ENCODE data around the gene NF1. TPM values are rescaled to one million over a fixed set of nuclear protein-coding genes. Genes with fewer than 3 reads are reported as not detected.

The NF1 gene
- polyA plus RNA-seq, 1 of the 3 experiments (the other 2 are of a cell fraction) = 19.6 TPM

DNA sequence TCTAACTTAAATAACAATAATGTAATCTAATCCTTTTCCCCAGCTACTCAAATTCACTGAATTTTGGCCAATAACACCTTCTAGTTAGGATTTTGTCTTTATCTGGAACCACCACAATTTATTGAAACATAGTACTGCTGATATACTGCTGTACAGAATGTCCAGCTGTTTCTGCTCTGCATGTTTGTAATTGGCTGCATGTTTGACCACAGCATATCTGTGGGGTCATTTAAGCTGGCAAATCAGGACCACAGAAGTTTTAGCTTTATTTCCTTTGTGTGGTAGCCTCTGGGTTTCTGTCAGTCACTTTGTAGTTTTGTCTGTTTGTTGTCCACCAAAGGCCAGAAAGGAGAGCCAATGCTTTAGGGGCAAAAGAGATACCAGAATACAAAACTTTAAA, 274.5 kb downstream of the NF1 start:
- DNase-seq = no peak
- POLR2A ChIA-PET = no interaction called here
- CTCF ChIA-PET = interaction anchor here (0.9 to 3.5 kb wide), 4 partner anchors 11 to 149 kb away, joined by 3 to 11 read pairs (median 4); no protein-coding TSS in a partner anchor

DNA sequence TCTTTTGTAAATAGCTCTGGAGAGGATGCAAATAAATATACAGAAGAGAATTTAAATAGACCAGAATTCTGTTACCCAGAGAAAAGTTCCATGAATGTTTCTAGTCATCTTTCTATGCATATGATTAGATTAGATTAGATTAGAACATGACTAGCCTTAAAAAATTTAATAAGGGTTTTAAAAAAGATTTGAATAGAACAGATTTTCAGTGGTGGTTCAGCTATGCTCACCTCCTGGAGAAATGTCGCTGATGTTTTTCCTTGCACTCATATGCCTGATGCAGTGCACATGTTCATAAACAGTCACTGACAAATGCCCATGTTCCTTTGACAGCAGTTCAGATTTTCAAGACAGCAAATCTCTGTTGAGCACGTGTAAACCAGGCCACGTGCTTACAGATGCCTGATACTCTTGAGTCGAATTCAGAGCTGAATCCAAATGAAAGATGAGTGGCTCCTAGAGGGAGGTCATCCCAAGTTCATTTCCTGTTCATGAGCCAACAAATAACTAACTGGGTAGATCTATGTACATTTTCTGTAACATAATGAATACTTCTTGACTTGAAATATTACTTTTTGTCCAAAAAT, 276.8 kb downstream of the NF1 start:
- H3K36me3 ChIP-seq (replicated peaks in 1 of 2; ENCODE audit: control insufficient read depth in 1 of 2, insufficient read depth in 2 of 2, low read length in 1 of 2) = peaks cover 44 to 47% of the 10 kb centered on the region in 2 experiments
- no peak overlapping the region for H3K9ac ChIP-seq
- TF ChIP-seq, protein P1, sequence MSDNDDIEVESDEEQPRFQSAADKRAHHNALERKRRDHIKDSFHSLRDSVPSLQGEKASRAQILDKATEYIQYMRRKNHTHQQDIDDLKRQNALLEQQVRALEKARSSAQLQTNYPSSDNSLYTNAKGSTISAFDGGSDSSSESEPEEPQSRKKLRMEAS (IDR thresholded peaks at IDR 0.05; ENCODE audit: low read depth) = peak; percentile 99
- TF ChIP-seq CHD2 (IDR thresholded peaks at IDR 0.05; ENCODE audit: low read length, partially characterized antibody) (no peak), SIN3A (IDR thresholded peaks at IDR 0.05; ENCODE audit: borderline replicate concordance, low read depth, low read length) (peak; percentile 99), RAD21 (IDR thresholded peaks at IDR 0.05; ENCODE audit: low read length) (no peak), GABPA (IDR thresholded peaks at IDR 0.05; ENCODE audit: low read depth) (no peak), YY1 (IDR thresholded peaks at IDR 0.05; ENCODE audit: low read depth) (no peak), NFIC (IDR thresholded peaks at IDR 0.05; ENCODE audit: borderline replicate concordance) (peak; percentile 21; the same call in 1 of the 2 replicates), SMC3 (IDR thresholded peaks at IDR 0.05; ENCODE audit: low read depth, low read length) (no peak), FOXJ3 (CRISPR knock-in tag; IDR thresholded peaks at IDR 0.05) (no peak), RCOR1 (IDR thresholded peaks at IDR 0.05; ENCODE audit: low read length) (peak; percentile 29; the same call in 1 of the 2 replicates), TCF12 (IDR thresholded peaks at IDR 0.05) (peak; percentile 55; the same call in 1 of the 2 replicates), NRF1 (IDR thresholded peaks at IDR 0.05; ENCODE audit: low read depth, low read length) (no peak), TAF1 (IDR thresholded peaks at IDR 0.05; ENCODE audit: borderline replicate concordance, low read depth, low read length) (no peak), FOSL2 (IDR thresholded peaks at IDR 0.05; ENCODE audit: borderline replicate concordance, low read depth) (no peak), MXI1 (IDR thresholded peaks at IDR 0.05; ENCODE audit: low read depth, low read length) (peak; percentile 100), RXRA (IDR thresholded peaks at IDR 0.05; ENCODE audit: borderline replicate concordance, low read depth) (peak; percentile 85; the same call in 1 of the 2 replicates)
- TF ChIP-seq, protein P2, sequence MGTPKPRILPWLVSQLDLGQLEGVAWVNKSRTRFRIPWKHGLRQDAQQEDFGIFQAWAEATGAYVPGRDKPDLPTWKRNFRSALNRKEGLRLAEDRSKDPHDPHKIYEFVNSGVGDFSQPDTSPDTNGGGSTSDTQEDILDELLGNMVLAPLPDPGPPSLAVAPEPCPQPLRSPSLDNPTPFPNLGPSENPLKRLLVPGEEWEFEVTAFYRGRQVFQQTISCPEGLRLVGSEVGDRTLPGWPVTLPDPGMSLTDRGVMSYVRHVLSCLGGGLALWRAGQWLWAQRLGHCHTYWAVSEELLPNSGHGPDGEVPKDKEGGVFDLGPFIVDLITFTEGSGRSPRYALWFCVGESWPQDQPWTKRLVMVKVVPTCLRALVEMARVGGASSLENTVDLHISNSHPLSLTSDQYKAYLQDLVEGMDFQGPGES (IDR thresholded peaks at IDR 0.05; ENCODE audit: low read depth, low read length) = no peak
- TF ChIP-seq, protein P3, sequence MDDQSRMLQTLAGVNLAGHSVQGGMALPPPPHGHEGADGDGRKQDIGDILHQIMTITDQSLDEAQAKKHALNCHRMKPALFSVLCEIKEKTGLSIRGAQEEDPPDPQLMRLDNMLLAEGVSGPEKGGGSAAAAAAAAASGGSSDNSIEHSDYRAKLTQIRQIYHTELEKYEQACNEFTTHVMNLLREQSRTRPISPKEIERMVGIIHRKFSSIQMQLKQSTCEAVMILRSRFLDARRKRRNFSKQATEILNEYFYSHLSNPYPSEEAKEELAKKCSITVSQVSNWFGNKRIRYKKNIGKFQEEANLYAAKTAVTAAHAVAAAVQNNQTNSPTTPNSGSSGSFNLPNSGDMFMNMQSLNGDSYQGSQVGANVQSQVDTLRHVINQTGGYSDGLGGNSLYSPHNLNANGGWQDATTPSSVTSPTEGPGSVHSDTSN (IDR thresholded peaks at IDR 0.05) = peak; percentile 38
- TF ChIP-seq, protein P4, sequence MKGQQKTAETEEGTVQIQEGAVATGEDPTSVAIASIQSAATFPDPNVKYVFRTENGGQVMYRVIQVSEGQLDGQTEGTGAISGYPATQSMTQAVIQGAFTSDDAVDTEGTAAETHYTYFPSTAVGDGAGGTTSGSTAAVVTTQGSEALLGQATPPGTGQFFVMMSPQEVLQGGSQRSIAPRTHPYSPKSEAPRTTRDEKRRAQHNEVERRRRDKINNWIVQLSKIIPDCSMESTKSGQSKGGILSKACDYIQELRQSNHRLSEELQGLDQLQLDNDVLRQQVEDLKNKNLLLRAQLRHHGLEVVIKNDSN (IDR thresholded peaks at IDR 0.05; ENCODE audit: borderline replicate concordance, low read depth) = peak; percentile 48; the same call in 1 of the 2 replicates
- TF ChIP-seq, protein P5, sequence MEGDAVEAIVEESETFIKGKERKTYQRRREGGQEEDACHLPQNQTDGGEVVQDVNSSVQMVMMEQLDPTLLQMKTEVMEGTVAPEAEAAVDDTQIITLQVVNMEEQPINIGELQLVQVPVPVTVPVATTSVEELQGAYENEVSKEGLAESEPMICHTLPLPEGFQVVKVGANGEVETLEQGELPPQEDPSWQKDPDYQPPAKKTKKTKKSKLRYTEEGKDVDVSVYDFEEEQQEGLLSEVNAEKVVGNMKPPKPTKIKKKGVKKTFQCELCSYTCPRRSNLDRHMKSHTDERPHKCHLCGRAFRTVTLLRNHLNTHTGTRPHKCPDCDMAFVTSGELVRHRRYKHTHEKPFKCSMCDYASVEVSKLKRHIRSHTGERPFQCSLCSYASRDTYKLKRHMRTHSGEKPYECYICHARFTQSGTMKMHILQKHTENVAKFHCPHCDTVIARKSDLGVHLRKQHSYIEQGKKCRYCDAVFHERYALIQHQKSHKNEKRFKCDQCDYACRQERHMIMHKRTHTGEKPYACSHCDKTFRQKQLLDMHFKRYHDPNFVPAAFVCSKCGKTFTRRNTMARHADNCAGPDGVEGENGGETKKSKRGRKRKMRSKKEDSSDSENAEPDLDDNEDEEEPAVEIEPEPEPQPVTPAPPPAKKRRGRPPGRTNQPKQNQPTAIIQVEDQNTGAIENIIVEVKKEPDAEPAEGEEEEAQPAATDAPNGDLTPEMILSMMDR (IDR thresholded peaks at IDR 0.05) = no peak
- no peaks in the 10 kb centered on the region for H3K9me2 ChIP-seq
- H3K4me3 ChIP-seq (ENCODE audit: low read depth in 2 of 2, low read length in 1 of 2) = no peak overlapping the region
- POLR2A ChIA-PET = no interaction called here
- CTCF ChIA-PET = interaction anchor here (1.1 to 4.5 kb wide), 9 partner anchors 10 to 359 kb away, joined by 3 to 26 read pairs (median 5); no protein-coding TSS in a partner anchor
- peaks cover 3 to 9% of the 10 kb centered on the region in 2 experiments; a peak in 2 of 4 replicates for H3K4me1 ChIP-seq (ENCODE audit: control insufficient read depth in 1 of 2, insufficient read depth in 2 of 2, low read depth in 1 of 2, low read length in 1 of 2)
- 30% methylated on average over 4 of the region's 4 CpGs for WGBS (ENCODE audit: low lambda C conversion rate)
- H4K20me1 ChIP-seq (ENCODE audit: insufficient read depth) = no peaks in the 10 kb centered on the region
- no peak overlapping the region for H3K4me2 ChIP-seq
- DNase-seq = no peak
- H3F3A ChIP-seq (replicated peaks; ENCODE audit: insufficient read depth) = peaks cover 38% of the 10 kb centered on the region
- no peak overlapping the region for H2AFZ ChIP-seq (ENCODE audit: low read depth)
- H3K27ac ChIP-seq (ENCODE audit: low read depth in 2 of 2, low read length in 1 of 2) = peak overlapping the region; percentile 31 to 53; a peak in 3 of 4 replicates
- peaks cover 4% of the 10 kb centered on the region; the same call in 1 of the 2 replicates for H3K79me2 ChIP-seq (ENCODE audit: insufficient read depth)
- no peaks in the 10 kb centered on the region for H3K9me3 ChIP-seq
- H3K27me3 ChIP-seq (ENCODE audit: insufficient read depth) = no peaks in the 10 kb centered on the region

More for the DNA sequence above, 274.5 kb downstream of the NF1 start:
- TF ChIP-seq SMC3 (IDR thresholded peaks at IDR 0.05; ENCODE audit: low read depth, low read length) (no peak), SIN3A (IDR thresholded peaks at IDR 0.05; ENCODE audit: borderline replicate concordance, low read depth, low read length) (no peak), POLR2AphosphoS5 (IDR thresholded peaks at IDR 0.05; ENCODE audit: low read depth, low read length) (no peak), ELF1 (IDR thresholded peaks at IDR 0.05) (no peak), GABPA (IDR thresholded peaks at IDR 0.05; ENCODE audit: low read depth) (no peak), RCOR1 (IDR thresholded peaks at IDR 0.05; ENCODE audit: low read length) (no peak), RXRA (IDR thresholded peaks at IDR 0.05; ENCODE audit: borderline replicate concordance, low read depth) (no peak), RAD21 (IDR thresholded peaks at IDR 0.05; ENCODE audit: low read length) (no peak), TCF12 (IDR thresholded peaks at IDR 0.05) (0 out of 2 replicates have a peak, but pooled peaks have one; percentile 8)
- H3K27ac ChIP-seq (ENCODE audit: low read depth in 2 of 2, low read length in 1 of 2) = no peak overlapping the region
- no peak overlapping the region for H3K9ac ChIP-seq
- no peaks in the 10 kb centered on the region for H4K20me1 ChIP-seq (ENCODE audit: insufficient read depth)
- H3K27me3 ChIP-seq (ENCODE audit: insufficient read depth) = no peaks in the 10 kb centered on the region
- no peak overlapping the region for H3K4me2 ChIP-seq
- H3K9me3 ChIP-seq = no peaks in the 10 kb centered on the region
- H3F3A ChIP-seq (replicated peaks; ENCODE audit: insufficient read depth) = peaks cover 33% of the 10 kb centered on the region
- no peak overlapping the region for H3K4me3 ChIP-seq (ENCODE audit: low read depth in 2 of 2, low read length in 1 of 2)
- peaks cover 8% of the 10 kb centered on the region; the same call in 1 of the 2 replicates for H3K79me2 ChIP-seq (ENCODE audit: insufficient read depth)
- H3K4me1 ChIP-seq (ENCODE audit: control insufficient read depth in 1 of 2, insufficient read depth in 2 of 2, low read depth in 1 of 2, low read length in 1 of 2) = peaks cover 3 to 9% of the 10 kb centered on the region in 2 experiments; a peak in 2 of 4 replicates
- no peak overlapping the region for H2AFZ ChIP-seq (ENCODE audit: low read depth)
- peaks cover 29 to 34% of the 10 kb centered on the region in 2 experiments for H3K36me3 ChIP-seq (replicated peaks in 1 of 2; ENCODE audit: control insufficient read depth in 1 of 2, insufficient read depth in 2 of 2, low read length in 1 of 2)
- H3K9me2 ChIP-seq = no peaks in the 10 kb centered on the region
